Cardiac muscle cell (in vitro differentiated cells and primary cell): ENCODE measurements around the gene PDGFC. TPM values are rescaled to one million over a fixed set of nuclear protein-coding genes. Genes with fewer than 3 reads are reported as not detected.

Source experiments
- DNase-seq, 2 donors: peaks; one replicate each; pipeline versions ENCODE4 v3.0.0 to v3.0.0-alpha.2; 2010 to 2017; ENCODE audit warnings: low read depth in 1 of 2, low spot score in 1 of 2
- H3K27ac ChIP-seq: fragments of 200-600 bp; sonication (generic); 2 replicates; pipeline ENCODE4 v1.5.1; 2016
- H3K27me3 ChIP-seq: fragments of 200-600 bp; sonication (generic); 2 replicates; pipeline ENCODE4 v1.6.0; 2016; ENCODE audit warnings: control low read depth
- H3K36me3 ChIP-seq: fragments of 200-600 bp; sonication (generic); 2 replicates; pipeline ENCODE4 v1.5.1; 2016; ENCODE audit warnings: control low read depth
- H3K4me1 ChIP-seq: fragments of 200-600 bp; sonication (generic); 2 replicates; pipeline ENCODE4 v1.8.1; 2017; ENCODE audit warnings: low read depth, mild to moderate bottlenecking, mixed run types
- H3K4me3 ChIP-seq: fragments of 200-600 bp; sonication (generic); 2 replicates; pipeline ENCODE4 v1.5.1; 2016; ENCODE audit warnings: mild to moderate bottlenecking
- H3K9me3 ChIP-seq: fragments of 200-600 bp; sonication (generic); 2 replicates; pipeline ENCODE4 v1.5.1; 2017; ENCODE audit warnings: low read depth, mild to moderate bottlenecking, control low read depth
- CTCF ChIP-seq: IDR thresholded peaks from 2 replicates; pipeline ENCODE4 v1.5.1; 2012; ENCODE audit warnings: low read depth, mild to moderate bottlenecking, low read length
- polyA plus RNA-seq: library from polyadenylated mRNA; unstranded; fragments of >200 nt; fragmentation: Nextera tagmentation; extraction: Ambion mirVana; gene quantifications from 2 replicates; pipeline ENCODE4 v1.2.1, GENCODE V29; 2016
- total RNA-seq: library from RNA; depleted of rRNA; stranded (reverse); fragments of >200 nt; gene quantifications from 2 replicates; pipeline ENCODE4 v1.2.3, GENCODE V29; 2016

Gene PDGFC
- total and polyA plus RNA-seq, 2 experiments from 2014 or later: 6.9 to 18.2 TPM

DNA sequence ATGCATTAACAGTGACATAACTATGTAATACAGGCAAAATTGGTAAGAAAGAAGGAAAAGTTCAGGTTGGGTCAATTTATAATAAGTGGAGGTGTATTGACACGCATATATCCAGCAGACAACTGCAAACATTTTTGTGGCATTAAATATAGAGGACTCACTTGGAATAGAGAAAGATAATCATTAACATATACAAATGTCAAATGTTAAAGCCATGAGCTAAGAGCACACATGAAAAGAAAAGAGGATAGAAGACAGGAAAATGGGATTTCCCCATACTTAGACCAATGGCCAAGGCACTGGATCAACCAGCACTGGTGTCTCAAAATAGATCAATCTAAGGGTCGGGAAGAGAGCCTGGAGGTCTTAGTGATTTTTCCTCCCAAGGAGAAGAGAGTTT lies 187.6 kb downstream of the PDGFC start:
- no peaks in the 10 kb centered on the region for H3K9me3 ChIP-seq
- H3K4me1 ChIP-seq: no peaks in the 10 kb centered on the region
- no peak overlapping the region for H3K4me3 ChIP-seq
- H3K27me3 ChIP-seq: no peaks in the 10 kb centered on the region
- H3K27ac ChIP-seq: no peak overlapping the region
- no peaks in the 10 kb centered on the region for H3K36me3 ChIP-seq
- DNase-seq: no peak
- no peak for TF ChIP-seq CTCF

- TF ChIP-seq CTCF: no peak
- no peak for DNase-seq
- H3K4me3 ChIP-seq: no peak overlapping the region
Observed at GRCh38 chr4:156782491-156782890, 189.1 kb downstream of the PDGFC start.

GRCh38 chr4:156781852-156782251 lies 189.7 kb downstream of the PDGFC start:
- Histone ChIP-seq H3K4me3 (no peak overlapping the region), H3K27me3 (no peaks in the 10 kb centered on the region), H3K36me3 (no peaks in the 10 kb centered on the region), H3K9me3 (no peaks in the 10 kb centered on the region), H3K4me1 (no peaks in the 10 kb centered on the region), H3K27ac (no peak overlapping the region)
- no peak for TF ChIP-seq CTCF
- no peak for DNase-seq

More at GRCh38 chr4:156782491-156782890, 189.1 kb downstream of the PDGFC start:
- no peaks in the 10 kb centered on the region for H3K4me1 ChIP-seq
- no peaks in the 10 kb centered on the region for H3K9me3 ChIP-seq
- no peak overlapping the region for H3K27ac ChIP-seq
- H3K36me3 ChIP-seq: no peaks in the 10 kb centered on the region
- no peaks in the 10 kb centered on the region for H3K27me3 ChIP-seq

DNA sequence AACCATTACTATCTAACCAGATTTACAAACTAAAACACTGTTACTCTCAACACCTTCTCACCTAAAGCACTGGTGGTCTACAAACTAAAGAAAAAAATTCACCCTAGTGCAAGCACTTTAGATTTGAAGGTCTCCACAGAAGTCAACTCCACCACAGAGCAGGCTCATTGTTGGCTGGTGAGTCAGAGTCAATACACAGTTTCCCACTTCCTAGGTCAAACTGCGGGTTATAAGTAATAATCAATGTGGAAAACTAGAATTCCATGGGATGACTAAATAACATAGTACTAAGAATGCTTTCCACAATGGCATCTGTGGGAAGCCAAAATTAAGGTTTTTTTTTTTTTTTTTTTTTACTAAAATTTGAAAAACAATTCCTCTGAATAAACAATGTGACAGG lies 191.8 kb downstream of the PDGFC start:
- no peak for TF ChIP-seq CTCF
- no peaks in the 10 kb centered on the region for H3K4me1 ChIP-seq
- H3K27ac ChIP-seq: no peak overlapping the region
- no peaks in the 10 kb centered on the region for H3K36me3 ChIP-seq
- DNase-seq: peak in 1 of 2 donors; percentile 45
- H3K4me3 ChIP-seq: no peak overlapping the region
- no peaks in the 10 kb centered on the region for H3K9me3 ChIP-seq
- no peaks in the 10 kb centered on the region for H3K27me3 ChIP-seq

DNA sequence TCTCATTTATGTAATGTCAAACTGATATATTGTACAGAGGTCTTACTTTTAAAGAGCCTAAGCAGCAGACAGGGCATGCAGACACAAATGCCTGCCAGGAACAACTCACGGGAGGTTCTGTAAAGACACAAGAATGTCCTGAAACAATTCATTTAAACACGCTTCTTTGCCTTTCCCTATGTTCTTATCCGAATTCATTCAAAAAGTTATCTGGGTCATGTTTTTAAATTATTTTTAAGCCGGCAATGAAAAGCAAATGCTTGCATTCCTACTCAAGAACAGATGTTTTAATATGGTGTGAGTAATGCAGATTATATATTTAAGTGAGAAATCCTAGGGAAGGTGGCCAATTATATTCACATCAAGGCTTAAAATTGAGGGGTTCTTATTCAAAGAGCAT lies 192.6 kb downstream of the PDGFC start:
- no peak for TF ChIP-seq CTCF
- peak in 1 of 2 donors; percentile 43 for DNase-seq
- H3K36me3 ChIP-seq: no peaks in the 10 kb centered on the region
- no peaks in the 10 kb centered on the region for H3K4me1 ChIP-seq
- no peaks in the 10 kb centered on the region for H3K27me3 ChIP-seq
- H3K9me3 ChIP-seq: no peaks in the 10 kb centered on the region
- H3K27ac ChIP-seq: no peak overlapping the region
- H3K4me3 ChIP-seq: no peak overlapping the region

DNA sequence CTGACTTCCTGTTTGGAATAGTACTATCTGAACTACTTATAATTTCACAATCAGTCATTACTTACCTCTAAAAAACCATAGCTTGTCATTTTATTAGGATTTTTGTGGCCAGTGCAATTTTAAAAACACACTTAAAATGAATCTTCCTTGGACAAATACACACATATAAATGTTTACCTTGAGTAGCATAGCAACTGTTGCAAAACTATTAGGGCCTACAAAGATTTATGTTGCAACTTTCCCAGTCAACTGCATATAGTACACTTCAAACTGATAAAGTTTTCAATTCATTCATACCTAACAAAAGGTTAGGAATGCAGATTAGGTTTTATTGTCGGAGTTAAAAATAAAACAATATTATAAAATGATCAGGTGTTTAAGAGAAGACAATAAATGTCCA lies 193.0 kb downstream of the PDGFC start:
- Histone ChIP-seq H3K27me3 (no peaks in the 10 kb centered on the region), H3K4me3 (no peak overlapping the region), H3K4me1 (no peaks in the 10 kb centered on the region), H3K27ac (no peak overlapping the region), H3K9me3 (no peaks in the 10 kb centered on the region), H3K36me3 (no peaks in the 10 kb centered on the region)
- no peak for TF ChIP-seq CTCF
- DNase-seq: peak in 1 of 2 donors; percentile 80
